Superior temporal gyrus (tissue), 1 donor: ENCODE data around the gene CCDC136.

Experiments used
- DNase-seq: peaks from one replicate; pipeline ENCODE4 v3.0.0-alpha.2; 2016; ENCODE audit errors: extremely low spot score

Gene CCDC136

DNA sequence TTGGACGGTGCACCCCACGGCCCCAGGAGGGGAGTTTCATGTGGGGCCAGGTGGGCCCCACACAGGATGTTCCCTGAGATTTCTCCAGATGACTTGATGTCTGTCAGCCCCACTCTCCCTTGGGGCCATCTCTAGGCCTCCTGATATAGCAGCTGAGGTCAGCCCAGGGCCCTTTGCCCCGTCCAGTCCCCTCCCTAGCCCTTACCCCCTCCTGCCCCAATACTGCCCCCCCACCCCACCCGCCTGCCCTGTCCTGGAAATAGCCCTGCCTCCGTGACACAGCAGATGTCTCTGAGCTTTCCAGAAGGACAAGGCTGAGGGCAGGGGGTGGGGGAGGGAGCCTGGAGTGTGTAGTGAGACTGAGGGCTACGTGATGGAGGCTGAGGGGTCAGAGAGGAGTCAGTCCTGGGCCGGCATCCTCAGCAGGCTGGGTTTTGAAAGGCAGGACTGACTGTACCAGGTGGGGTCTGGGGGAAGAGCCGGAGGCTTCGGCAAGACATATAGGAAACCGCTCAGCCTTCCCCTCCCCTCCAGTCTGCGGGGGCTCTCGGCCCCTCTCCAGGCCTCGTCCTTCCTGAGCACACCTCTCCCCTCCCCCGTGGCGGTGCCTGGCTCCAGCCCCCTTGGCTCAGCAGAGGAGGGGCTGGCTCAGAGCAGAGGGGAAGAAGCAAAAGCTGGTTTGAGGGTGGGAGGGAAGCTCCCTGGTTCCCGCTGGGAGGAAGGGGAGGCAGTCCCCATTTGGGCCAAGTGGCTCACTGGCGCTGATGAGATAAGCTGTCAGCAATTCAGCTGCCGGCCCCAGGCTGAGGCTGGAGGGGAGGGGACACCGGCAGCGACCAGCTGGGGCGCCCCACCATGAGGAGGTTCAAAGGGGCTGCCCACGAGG lies 40.5 kb downstream of the CCDC136 start:
- DNase-seq = peak; percentile 45

GRCh38 chr7:128832880-128833147 lies 41.0 kb downstream of the CCDC136 start:
- DNase-seq = no peak

DNA sequence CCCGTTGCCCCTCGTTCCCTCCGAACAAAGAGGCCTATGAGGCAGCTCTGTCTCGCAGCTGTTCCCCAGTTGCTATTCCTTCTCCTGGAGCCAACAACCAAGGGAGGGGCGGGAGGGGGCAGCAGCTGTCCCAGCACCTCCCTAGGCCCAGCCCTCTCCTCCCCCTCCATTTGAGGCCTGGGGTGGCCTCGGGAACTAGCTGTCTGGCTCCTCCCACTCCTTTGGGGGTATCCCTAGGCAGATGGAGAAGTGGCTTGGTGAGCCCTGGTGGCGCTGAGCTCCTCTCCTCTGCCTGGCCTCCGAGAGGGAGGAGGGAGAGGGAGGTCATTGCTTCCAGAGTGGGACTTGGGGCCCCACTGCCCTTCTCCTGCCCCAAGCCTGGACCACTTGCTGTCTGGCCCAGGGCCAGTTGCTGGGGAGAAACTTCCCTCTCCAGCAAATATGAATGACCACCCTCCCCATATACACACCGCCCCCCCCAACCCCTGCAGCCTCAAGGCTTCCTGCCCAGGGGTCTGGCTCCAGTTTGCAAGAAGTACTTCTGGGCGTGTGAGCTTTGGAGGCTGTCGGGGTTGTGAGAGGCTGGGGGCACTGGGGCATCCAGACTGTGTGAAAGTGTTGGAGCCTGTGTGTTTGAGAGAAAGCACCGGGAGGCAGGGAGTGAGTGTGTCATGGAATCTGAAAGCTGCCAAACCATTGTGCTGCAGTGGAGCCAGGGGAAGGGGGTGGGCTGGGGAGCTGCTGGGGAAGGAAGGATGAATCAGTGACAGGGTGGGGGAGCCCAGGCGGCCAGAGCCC lies 41.6 kb downstream of the CCDC136 start:
- DNase-seq = peak; percentile 71

- peak; percentile 45 for DNase-seq
These were observed 42.2 kb downstream of the CCDC136 start for GRCh38 chr7:128833946-128834325.

- no peak for DNase-seq
These were observed 43.5 kb downstream of the CCDC136 start for GRCh38 chr7:128835231-128835751.

DNA sequence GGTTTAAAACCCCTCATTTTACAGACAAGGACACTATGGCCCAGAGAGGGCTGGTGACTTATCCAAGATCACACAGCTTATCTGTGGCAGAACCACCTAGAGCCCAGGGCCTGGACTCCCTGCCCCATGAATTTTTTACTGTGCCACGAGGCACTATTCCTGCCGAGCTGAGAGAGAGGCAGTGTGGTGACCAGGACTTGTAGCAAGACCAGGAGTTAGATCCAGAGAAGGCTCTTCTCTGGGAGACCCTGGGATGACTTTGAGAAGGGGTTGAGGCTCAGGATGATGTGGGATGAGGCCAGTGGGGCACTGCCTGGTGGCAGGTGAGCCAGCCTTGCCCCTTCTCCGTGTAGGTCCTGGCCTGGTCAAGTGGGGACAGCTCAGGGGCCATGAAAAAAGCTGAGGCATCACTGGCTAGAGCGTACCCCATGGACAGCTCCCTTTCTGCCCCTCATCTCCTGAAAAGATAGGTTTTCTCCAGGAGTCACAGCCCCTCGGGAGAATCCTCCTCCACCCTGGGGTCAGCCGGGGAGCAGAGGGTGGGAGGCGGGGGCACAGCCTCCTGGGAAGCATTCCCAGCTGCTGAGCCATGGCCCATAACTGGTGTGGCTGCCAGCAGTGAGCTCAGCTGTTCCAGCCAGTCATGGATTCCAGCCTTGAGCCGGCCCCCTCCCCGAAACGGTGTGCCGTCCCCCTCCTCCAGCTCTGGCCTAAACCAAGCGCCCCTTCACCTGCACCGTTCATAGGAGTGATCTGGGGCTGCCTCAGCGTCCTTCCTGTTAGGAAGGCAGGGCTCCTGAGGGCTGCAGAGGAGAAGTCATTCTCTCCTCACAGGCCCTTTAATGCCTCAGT lies 44.2 kb downstream of the CCDC136 start:
- peak; percentile 57 for DNase-seq

- peak; percentile 78 for DNase-seq
These were observed 45.1 kb downstream of the CCDC136 start for GRCh38 chr7:128836729-128837348.

DNA sequence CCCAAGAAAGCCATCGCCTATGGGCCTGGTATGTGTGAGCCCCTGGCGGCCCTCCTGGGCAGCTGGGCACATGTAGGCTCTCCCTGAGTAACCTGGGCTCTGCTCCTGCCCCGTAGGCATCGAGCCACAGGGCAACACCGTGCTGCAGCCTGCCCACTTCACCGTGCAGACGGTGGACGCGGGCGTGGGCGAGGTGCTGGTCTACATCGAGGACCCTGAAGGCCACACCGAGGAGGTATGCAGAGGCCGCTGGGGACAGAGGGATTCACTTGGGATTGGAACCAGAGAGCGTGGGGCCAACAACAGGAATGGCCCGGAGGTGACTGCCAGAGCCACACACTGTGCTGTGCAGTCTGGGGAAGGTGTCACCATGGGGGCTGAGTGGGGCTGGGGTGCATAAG lies 45.8 kb downstream of the CCDC136 start:
- no peak for DNase-seq

DNA sequence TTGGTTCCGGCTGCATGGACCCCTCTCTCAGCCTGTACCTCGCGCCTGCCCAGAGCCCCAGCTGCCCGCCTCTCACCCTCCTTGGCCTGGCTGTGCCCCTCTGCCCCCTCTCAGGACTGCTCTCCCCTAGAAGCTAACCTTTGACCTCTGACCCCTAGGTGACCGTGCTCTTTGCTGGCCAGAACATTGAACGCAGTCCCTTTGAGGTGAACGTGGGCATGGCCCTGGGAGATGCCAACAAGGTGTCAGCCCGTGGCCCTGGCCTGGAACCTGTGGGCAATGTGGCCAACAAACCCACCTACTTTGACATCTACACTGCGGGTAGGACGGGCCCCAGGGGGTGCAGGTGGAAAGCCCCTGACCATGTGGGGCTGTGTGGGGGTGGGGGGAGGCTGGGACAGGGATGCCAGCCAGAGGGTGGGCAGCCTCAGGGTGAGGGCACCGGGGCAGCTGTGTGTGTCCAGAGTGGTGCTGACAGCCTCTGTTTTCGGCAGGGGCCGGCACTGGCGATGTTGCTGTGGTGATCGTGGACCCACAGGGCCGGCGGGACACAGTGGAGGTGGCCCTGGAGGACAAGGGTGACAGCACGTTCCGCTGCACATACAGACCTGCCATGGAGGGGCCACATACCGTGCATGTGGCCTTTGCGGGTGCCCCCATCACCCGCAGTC lies 46.5 kb downstream of the CCDC136 start:
- DNase-seq = no peak

DNA sequence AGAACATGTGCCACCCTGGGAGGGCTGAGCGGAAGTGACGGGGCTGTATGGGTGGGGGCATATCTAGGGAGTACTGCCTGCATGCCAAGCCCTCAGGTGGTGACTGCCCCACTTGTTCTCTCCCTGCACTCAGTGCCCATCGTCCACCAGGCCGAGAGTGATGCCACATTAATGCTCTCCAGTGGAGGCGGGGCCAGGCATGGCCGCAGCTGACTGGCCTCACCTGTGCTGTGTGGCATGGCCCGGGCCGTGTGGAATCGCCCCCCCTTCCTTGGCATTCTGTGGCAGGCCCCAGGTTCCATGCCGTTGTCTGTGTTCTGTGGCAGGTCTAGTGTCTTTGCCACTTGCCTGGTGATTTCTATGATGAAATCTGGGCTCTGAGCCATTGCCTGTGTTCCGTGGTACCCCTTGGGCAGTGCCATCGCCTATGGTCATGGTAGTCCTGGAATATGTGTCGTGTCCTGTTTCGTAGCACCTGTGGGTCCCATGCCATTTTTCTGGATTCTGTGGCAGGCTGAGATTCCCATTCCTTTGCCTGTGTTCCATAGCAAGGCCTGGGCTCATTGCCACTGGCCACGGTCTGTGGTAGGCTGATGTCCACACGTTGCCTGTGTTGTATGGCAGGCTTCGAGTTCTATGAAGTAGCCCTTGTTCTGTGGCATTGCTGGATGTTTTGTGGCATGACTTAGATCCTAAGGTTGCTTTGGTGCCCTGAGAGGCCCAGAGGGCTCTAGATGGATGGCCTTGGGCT lies 47.4 kb downstream of the CCDC136 start:
- DNase-seq = no peak

DNA sequence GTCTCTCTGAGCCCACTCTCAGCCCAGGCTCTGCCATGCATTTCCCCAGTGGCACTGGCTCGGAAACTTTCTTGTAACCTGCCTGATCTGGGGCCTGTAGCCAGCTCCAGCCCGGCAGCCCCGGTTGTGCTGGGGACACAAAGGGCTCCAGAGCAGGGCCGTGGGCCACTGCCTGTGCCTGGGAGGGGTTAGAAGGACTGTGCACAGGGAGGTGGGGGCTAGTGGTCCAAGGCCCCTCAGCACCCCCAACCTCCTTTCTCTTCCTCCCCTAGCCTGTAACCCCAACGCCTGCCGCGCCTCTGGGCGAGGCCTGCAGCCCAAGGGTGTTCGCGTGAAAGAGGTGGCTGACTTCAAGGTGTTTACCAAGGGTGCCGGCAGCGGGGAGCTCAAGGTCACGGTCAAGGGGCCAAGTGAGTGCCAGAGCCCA lies 48.0 kb downstream of the CCDC136 start:
- DNase-seq = no peak

DNA sequence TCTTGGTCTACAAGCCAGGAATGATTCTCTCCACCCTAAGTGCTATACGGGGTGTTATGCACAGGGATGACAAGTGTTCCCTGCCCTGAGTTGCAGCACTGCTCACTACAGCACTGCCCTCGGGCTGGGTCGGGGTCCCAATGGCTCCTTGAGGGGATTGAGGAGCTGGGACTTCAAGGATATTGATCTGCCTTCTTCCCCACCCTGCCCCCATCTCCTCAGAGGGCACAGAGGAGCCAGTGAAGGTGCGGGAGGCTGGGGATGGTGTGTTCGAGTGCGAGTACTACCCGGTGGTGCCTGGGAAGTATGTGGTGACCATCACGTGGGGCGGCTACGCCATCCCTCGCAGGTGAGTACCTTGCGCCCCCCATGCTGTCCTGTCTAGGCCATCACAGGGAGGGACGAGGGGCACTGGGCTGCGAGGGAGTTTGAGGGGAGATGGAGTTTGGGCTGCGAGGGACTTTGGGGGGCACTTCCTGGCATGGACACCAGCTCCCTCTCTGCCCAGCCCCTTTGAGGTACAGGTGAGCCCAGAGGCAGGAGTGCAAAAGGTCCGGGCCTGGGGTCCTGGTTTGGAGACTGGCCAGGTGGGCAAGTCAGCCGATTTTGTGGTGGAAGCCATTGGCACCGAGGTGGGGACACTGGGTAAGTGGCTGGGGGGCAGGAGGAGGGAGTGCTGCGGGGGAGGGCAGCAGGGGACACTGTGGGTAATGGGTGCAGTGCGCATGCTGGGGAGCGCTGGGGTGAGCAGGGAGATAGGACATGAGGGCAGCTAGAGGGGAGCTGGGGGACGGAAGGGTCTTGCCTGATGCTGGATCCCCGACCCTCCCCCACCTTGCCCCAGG lies 48.8 kb downstream of the CCDC136 start:
- DNase-seq = no peak

- no peak for DNase-seq
These were observed 49.5 kb downstream of the CCDC136 start for GRCh38 chr7:128841171-128841690.

GRCh38 chr7:128841921-128842673 lies 50.3 kb downstream of the CCDC136 start:
- no peak for DNase-seq

- no peak for DNase-seq
These were observed 51.2 kb downstream of the CCDC136 start for GRCh38 chr7:128842674-128843641.

DNA sequence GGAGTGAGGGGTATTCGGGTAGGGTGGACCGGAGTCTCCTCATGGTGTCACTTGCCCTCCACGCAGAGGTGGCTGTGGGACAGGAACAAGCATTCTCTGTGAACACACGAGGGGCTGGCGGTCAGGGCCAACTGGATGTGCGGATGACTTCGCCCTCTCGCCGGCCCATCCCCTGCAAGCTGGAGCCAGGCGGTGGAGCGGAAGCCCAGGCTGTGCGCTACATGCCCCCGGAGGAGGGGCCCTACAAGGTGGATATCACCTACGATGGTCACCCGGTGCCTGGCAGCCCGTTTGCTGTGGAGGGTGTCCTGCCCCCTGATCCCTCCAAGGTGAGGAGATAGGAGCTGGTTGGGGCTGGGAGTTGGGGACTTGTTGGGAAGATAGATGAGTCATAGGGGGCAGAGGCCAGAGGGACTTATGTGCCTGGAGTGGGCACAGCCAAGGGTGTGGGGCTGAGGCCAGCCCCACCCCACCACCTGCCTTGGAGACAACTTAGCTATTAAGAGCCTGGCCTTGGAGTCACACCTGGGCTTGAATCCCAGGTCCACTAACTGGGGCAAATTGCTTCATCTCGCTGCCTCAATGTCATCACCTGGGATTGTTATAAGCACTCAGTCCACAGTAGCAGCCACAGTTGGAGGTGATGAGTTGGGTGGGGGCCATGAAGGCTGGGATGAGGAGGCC lies 52.3 kb downstream of the CCDC136 start:
- no peak for DNase-seq
